ENCODE data around the gene KIF26B.

DNA sequence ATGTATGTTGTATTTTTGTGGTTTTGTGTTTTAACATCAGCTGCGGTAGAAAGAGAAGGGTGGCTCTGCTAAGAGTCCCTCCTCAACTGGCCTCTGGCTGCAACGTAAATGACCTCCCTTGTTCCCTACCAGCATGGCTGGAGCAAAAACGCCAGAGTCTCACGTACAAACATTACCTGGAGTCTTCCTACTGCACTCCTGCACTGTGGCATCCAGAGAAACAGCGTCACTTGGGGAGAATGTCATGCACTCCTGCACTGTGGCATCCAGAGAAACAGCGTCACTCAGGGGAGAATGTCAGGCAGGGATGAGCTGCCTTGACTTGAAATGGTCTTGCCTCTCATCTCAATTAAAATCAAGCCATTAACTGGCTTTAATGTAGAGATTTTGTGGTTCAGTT lies 314.2 kb downstream of the KIF26B start:
- no peak for TF ChIP-seq POLR2A (IDR thresholded peaks at IDR 0.05)
- no peak for TF ChIP-seq CTCF (IDR thresholded peaks at IDR 0.05)

Data from tibial nerve (tissue), 3 donors.